WTC11 (cell line): ENCODE measurements around the gene PRSS8. TPM values are rescaled to one million over a fixed set of nuclear protein-coding genes. Genes with fewer than 3 reads are reported as not detected.
A peak's percentile ranks its signal among the peaks of the same experiment; 100 is the strongest.

ENCODE experiments used
- ATAC-seq: fragments of 200-7000 bp; cut with Tn5 transposase; 2 replicates; pipeline ENCODE4 v1.10.0; 2021; ENCODE audit warnings: mild to moderate bottlenecking, moderate library complexity
- CTCF ChIA-PET: fragments of 300-600 bp; sonication (Branson Sonifier 250); formaldehyde crosslinking; loops from one replicate; lab custom pipeline; 2021; ENCODE audit warnings: antibody characterized with exemption; lab: Charles Lee
- POLR2A ChIA-PET: fragments of 350-600 bp; sonication (Branson Sonifier 250); formaldehyde crosslinking; loops from one replicate; lab custom pipeline; 2021; ENCODE audit warnings: antibody characterized with exemption; lab: Charles Lee
- DNase-seq: peaks from one replicate; pipeline ENCODE4 v3.0.0; 2021; ENCODE audit warnings: low spot score
- H3K27ac Mint-ChIP-seq: 2 replicates; pipeline ENCODE4 v1.8.0; 2021; ENCODE audit warnings: mixed read lengths
- H3K27me3 Mint-ChIP-seq: 2 replicates; pipeline ENCODE4 v1.8.0; 2021; ENCODE audit warnings: low read depth, mild to moderate bottlenecking, moderate library complexity, mixed read lengths
- H3K36me3 Mint-ChIP-seq: 2 replicates; pipeline ENCODE4 v1.8.0; 2021; ENCODE audit warnings: mixed read lengths
- H3K4me1 Mint-ChIP-seq: 2 replicates; pipeline ENCODE4 v1.8.0; 2022; ENCODE audit warnings: mixed read lengths
- H3K4me3 Mint-ChIP-seq: 2 replicates; pipeline ENCODE4 v1.8.0; 2021; ENCODE audit warnings: mild to moderate bottlenecking, moderate library complexity, mixed read lengths
- H3K9me3 Mint-ChIP-seq: 2 replicates; pipeline ENCODE4 v1.8.0; 2021; ENCODE audit warnings: mixed read lengths
- AFF4 ChIP-seq: sonication (generic); formaldehyde crosslinking; IDR thresholded peaks from 2 replicates; pipeline ENCODE4 v1.8.1; 2023; ENCODE audit warnings: mild to moderate bottlenecking, missing genetic modification reagents, borderline replicate concordance
- E2F4 ChIP-seq: sonication (generic); formaldehyde crosslinking; IDR thresholded peaks from 2 replicates; pipeline ENCODE4 v1.8.1; 2022; ENCODE audit warnings: low read depth, mild to moderate bottlenecking, moderate library complexity, missing genetic modification reagents, borderline replicate concordance
- FOXP4 ChIP-seq: sonication (generic); formaldehyde crosslinking; IDR thresholded peaks from 2 replicates; pipeline ENCODE4 v1.8.0; 2022; ENCODE audit warnings: mild to moderate bottlenecking, missing genetic modification reagents
- GABPB1 ChIP-seq: sonication (generic); formaldehyde crosslinking; IDR thresholded peaks from 2 replicates; pipeline ENCODE4 v1.8.1; 2023; ENCODE audit warnings: mild to moderate bottlenecking, missing genetic modification reagents
- IRF1 ChIP-seq: sonication (generic); formaldehyde crosslinking; IDR thresholded peaks from 2 replicates; pipeline ENCODE4 v1.8.0; 2023; ENCODE audit warnings: missing genetic modification reagents
- JAZF1 ChIP-seq: fragments of 250-450 bp; sonication (Bioruptor Pico); IDR thresholded peaks from 2 replicates; pipeline ENCODE4 v1.9.0; 2021; ENCODE audit warnings: moderate library complexity, mild to moderate bottlenecking, inconsistent platforms
- JUN ChIP-seq: sonication (generic); formaldehyde crosslinking; IDR thresholded peaks from 2 replicates; pipeline ENCODE4 v1.8.0; 2023; ENCODE audit warnings: mild to moderate bottlenecking, missing genetic modification reagents
- PRDM15 ChIP-seq: sonication (generic); formaldehyde crosslinking; IDR thresholded peaks from 2 replicates; pipeline ENCODE4 v1.8.0; 2022; ENCODE audit warnings: missing genetic modification reagents
- RELA ChIP-seq: sonication (generic); formaldehyde crosslinking; IDR thresholded peaks from 2 replicates; pipeline ENCODE4 v1.8.1; 2022; ENCODE audit warnings: missing genetic modification reagents, mild to moderate bottlenecking, borderline replicate concordance
- SMAD3 ChIP-seq: sonication (generic); formaldehyde crosslinking; IDR thresholded peaks from 2 replicates; pipeline ENCODE4 v1.8.0; 2022; ENCODE audit warnings: missing genetic modification reagents, mild to moderate bottlenecking, borderline replicate concordance
- ZBTB21 ChIP-seq: sonication (generic); formaldehyde crosslinking; IDR thresholded peaks from 2 replicates; pipeline ENCODE4 v1.8.1; 2023; ENCODE audit warnings: mild to moderate bottlenecking, missing genetic modification reagents, borderline replicate concordance
- ZNF121 ChIP-seq: sonication (generic); formaldehyde crosslinking; IDR thresholded peaks from 2 replicates; pipeline ENCODE4 v1.8.0; 2023; ENCODE audit warnings: missing genetic modification reagents
- ZNF138 ChIP-seq: sonication (generic); formaldehyde crosslinking; conservative IDR thresholded peaks from 2 replicates; pipeline ENCODE4 v1.8.1; 2022; ENCODE audit warnings: mild to moderate bottlenecking, moderate library complexity, missing genetic modification reagents
- ZNF263 ChIP-seq: sonication (generic); formaldehyde crosslinking; IDR thresholded peaks from 2 replicates; pipeline ENCODE4 v1.8.1; 2022; ENCODE audit warnings: low read depth, mild to moderate bottlenecking, moderate library complexity, missing genetic modification reagents
- ZNF396 ChIP-seq: fragments of 250-450 bp; sonication (Bioruptor Pico); IDR thresholded peaks from 2 replicates; pipeline ENCODE4 v1.8.0; 2021; ENCODE audit warnings: mild to moderate bottlenecking, moderate library complexity, borderline replicate concordance
- ZNF416 ChIP-seq: fragments of 250-450 bp; sonication (Bioruptor Pico); IDR thresholded peaks from 2 replicates; pipeline ENCODE4 v1.9.0; 2021; ENCODE audit warnings: mild to moderate bottlenecking, inconsistent platforms
- total RNA-seq: library from RNA; stranded (reverse); gene quantifications from 3 replicates; pipeline ENCODE4 v1.2.3, GENCODE V29; 2021
- TF ChIP-seq, protein P1 (sequence below): fragments of 250-450 bp; sonication (Bioruptor Pico); IDR thresholded peaks from 2 replicates; pipeline ENCODE4 v1.9.0; 2021; ENCODE audit warnings: mild to moderate bottlenecking
- TF ChIP-seq, protein P2 (sequence below): sonication (generic); formaldehyde crosslinking; IDR thresholded peaks from 2 replicates; pipeline ENCODE4 v1.8.0; 2022; ENCODE audit warnings: mild to moderate bottlenecking, missing genetic modification reagents
- TF ChIP-seq, protein P3 (sequence below): sonication (generic); formaldehyde crosslinking; IDR thresholded peaks from 2 replicates; pipeline ENCODE4 v1.8.1; 2022; ENCODE audit warnings: missing genetic modification reagents, borderline replicate concordance

The PRSS8 gene
- total RNA-seq, 1 experiment from 2014 or later: 78.8 TPM

DNA sequence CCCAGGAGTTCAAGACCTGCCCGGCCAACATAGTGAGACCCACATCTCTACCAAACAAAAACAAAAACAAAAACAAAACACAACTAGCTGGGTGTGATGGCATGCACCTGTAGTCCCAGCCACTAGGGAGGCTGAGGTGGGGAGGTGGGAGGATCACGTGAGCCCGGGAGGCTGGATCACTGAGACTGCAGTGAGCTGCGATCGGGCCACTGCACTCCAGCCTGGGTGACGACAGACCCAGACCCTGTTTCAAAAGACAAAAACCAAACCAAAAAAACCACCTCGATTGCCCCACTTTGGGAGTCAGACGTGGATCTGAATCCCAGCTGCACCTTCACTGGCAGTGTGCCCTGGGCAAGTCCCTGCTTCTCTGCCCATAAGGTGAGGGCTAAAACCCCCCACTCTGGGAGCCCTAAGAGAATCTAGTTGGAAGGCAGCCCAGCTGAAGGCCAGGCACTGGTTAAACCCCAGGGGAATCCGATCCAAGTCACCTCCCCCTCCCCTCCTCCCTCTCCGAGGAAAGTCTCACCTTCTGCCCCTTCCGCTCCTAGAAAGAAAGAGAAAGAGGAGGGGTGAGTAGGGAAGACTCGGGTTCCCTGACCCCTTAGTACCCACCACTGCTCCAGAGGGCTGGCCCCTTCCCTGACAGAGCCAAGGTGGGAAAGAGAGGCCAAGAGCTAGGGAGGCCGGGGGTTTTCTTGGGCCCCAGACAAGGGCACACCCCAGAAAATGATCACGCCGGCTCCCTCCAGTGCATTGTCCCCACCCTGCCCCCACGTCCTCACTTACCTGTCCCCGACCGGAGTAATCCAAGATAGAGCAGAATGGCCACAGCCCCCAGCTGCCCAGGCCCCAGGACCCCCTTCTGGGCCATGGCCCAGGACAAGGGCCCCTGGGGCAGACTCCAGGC is 647 bp downstream of the PRSS8 start (continued):
- TF ChIP-seq, protein P1, sequence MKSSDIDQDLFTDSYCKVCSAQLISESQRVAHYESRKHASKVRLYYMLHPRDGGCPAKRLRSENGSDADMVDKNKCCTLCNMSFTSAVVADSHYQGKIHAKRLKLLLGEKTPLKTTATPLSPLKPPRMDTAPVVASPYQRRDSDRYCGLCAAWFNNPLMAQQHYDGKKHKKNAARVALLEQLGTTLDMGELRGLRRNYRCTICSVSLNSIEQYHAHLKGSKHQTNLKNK: 0 out of 2 replicates have a peak, but pooled peaks have one; percentile 11
- no peak for TF ChIP-seq RELA (CRISPR knock-in tag)
- no peak for TF ChIP-seq SMAD3
- TF ChIP-seq ZNF121 (CRISPR knock-in tag): peak; percentile 71
- TF ChIP-seq, all 79 proteins: peak for 12

- CTCF ChIA-PET: interaction anchor here (0.7 to 2.9 kb wide), 9 partner anchors 8 to 322 kb away, joined by 3 to 16 read pairs (median 5); partner anchors contain the start of genes HSD3B7 and KAT8
- H3K4me1 Mint-ChIP-seq: peaks cover 66% of the 10 kb centered on the region
- POLR2A ChIA-PET: interaction anchor here (0.6 to 2.4 kb wide), 7 partner anchors 10 to 82 kb away, joined by 4 to 26 read pairs (median 4); partner anchors contain the start of genes FUS, KAT8, ZNF646 and ZNF668
- peak overlapping the region; percentile 87 for H3K4me3 Mint-ChIP-seq
- peaks cover 27% of the 10 kb centered on the region for H3K36me3 Mint-ChIP-seq
- no peaks in the 10 kb centered on the region for H3K9me3 Mint-ChIP-seq
- peak overlapping the region; percentile 98 for H3K27ac Mint-ChIP-seq
- ATAC-seq (peak; percentile 8), DNase-seq (no peak)
- no peaks in the 10 kb centered on the region for H3K27me3 Mint-ChIP-seq
- TF ChIP-seq AFF4 (CRISPR knock-in tag) (no peak), FOXP4 (no peak), ZNF416 (CRISPR knock-in tag) (no peak), ZNF138 (CRISPR knock-in tag) (no peak), JUN (no peak), PRDM15 (CRISPR knock-in tag) (no peak), E2F4 (CRISPR knock-in tag) (no peak), ZNF263 (CRISPR knock-in tag) (no peak), ZBTB21 (CRISPR knock-in tag) (no peak), GABPB1 (CRISPR knock-in tag) (no peak), JAZF1 (CRISPR knock-in tag) (no peak), ZNF396 (CRISPR knock-in tag) (no peak), IRF1 (CRISPR knock-in tag) (no peak)
- TF ChIP-seq, protein P2, sequence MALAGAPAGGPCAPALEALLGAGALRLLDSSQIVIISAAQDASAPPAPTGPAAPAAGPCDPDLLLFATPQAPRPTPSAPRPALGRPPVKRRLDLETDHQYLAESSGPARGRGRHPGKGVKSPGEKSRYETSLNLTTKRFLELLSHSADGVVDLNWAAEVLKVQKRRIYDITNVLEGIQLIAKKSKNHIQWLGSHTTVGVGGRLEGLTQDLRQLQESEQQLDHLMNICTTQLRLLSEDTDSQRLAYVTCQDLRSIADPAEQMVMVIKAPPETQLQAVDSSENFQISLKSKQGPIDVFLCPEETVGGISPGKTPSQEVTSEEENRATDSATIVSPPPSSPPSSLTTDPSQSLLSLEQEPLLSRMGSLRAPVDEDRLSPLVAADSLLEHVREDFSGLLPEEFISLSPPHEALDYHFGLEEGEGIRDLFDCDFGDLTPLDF (CRISPR knock-in tag): no peak
- TF ChIP-seq, protein P3, sequence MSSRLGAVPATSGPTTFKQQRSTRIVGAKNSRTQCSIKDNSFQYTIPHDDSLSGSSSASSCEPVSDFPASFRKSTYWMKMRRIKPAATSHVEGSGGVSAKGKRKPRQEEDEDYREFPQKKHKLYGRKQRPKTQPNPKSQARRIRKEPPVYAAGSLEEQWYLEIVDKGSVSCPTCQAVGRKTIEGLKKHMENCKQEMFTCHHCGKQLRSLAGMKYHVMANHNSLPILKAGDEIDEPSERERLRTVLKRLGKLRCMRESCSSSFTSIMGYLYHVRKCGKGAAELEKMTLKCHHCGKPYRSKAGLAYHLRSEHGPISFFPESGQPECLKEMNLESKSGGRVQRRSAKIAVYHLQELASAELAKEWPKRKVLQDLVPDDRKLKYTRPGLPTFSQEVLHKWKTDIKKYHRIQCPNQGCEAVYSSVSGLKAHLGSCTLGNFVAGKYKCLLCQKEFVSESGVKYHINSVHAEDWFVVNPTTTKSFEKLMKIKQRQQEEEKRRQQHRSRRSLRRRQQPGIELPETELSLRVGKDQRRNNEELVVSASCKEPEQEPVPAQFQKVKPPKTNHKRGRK (CRISPR knock-in tag): no peak
These were observed 1.4 kb downstream of the PRSS8 start for GRCh38 chr16:31134091-31134571.
